HG03139 (cell line): ENCODE results near the gene CRYBG2.
"Not testable (repeated sequence)": the region's sequence is repeated elsewhere in the genome, so short reads cannot be mapped to it uniquely, and the experiment has no call there.

Experiments
- ATAC-seq: cut with Tn5 transposase; IDR thresholded peaks from one replicate; pipeline ENCODE4 v1.9.1; 2021; ENCODE audit not compliant: unreplicated experiment

Gene CRYBG2

GRCh38 chr1:26322042-26322331, 31.9 kb downstream of the CRYBG2 start:
- ATAC-seq = no peak

GRCh38 chr1:26321315-26322041, 32.5 kb downstream of the CRYBG2 start:
- ATAC-seq = no peak

GRCh38 chr1:26320896-26321295, 33.0 kb downstream of the CRYBG2 start:
- ATAC-seq = no peak

GRCh38 chr1:26318338-26319064, 35.4 kb downstream of the CRYBG2 start:
- no peak for ATAC-seq

GRCh38 chr1:26317612-26318337, 36.2 kb downstream of the CRYBG2 start, which contains the start of gene CD52:
Gene CD52, plus strand, starts transcription at chr1:26317958. Its CDS starts 60 bp downstream, at chr1:26318018.
- ATAC-seq = no peak

GRCh38 chr1:26317146-26317545, 36.8 kb downstream of the CRYBG2 start:
- no peak for ATAC-seq

GRCh38 chr1:26315874-26316850, 37.8 kb downstream of the CRYBG2 start:
- no peak for ATAC-seq

GRCh38 chr1:26314501-26314900, 39.4 kb downstream of the CRYBG2 start:
- ATAC-seq = no peak

- ATAC-seq = not testable (repeated sequence)
Observed at GRCh38 chr1:26307966-26308899, 45.7 kb downstream of the CRYBG2 start.

GRCh38 chr1:26307363-26307781, 46.6 kb downstream of the CRYBG2 start:
- no peak for ATAC-seq

- ATAC-seq = peak; percentile 95
Observed at GRCh38 chr1:26306290-26307229, 47.4 kb downstream of the CRYBG2 start, which contains the start of gene UBXN11. Gene UBXN11, minus strand, starts transcription at chr1:26306636. Its CDS starts 3,753 bp downstream, at chr1:26302883.

GRCh38 chr1:26305667-26306289, 48.2 kb downstream of the CRYBG2 start:
- no peak for ATAC-seq

- ATAC-seq = no peak
Observed at GRCh38 chr1:26302733-26303405, 51.1 kb downstream of the CRYBG2 start.

GRCh38 chr1:26300578-26301275, 53.2 kb downstream of the CRYBG2 start:
- no peak for ATAC-seq

- ATAC-seq = no peak
Observed at GRCh38 chr1:26297791-26298124, 56.2 kb downstream of the CRYBG2 start.

GRCh38 chr1:26297057-26297790, 56.7 kb downstream of the CRYBG2 start:
- no peak for ATAC-seq
